Esophagus muscularis mucosa (tissue), 4 donors: Measurements from ENCODE around the gene CCDC169. TPM values are rescaled to one million over a fixed set of nuclear protein-coding genes. Genes with fewer than 3 reads are reported as not detected.
"Not testable (repeated sequence)": the region's sequence is repeated elsewhere in the genome, so short reads cannot be mapped to it uniquely, and the experiment has no call there.

Experiments
- DNase-seq: peaks from one replicate; pipeline ENCODE4 v3.0.0-alpha.2; 2017; ENCODE audit errors: extremely low spot score
- H3K27ac ChIP-seq, 4 donors: fragments of 200-600 bp; sonication (generic); replicated peaks in 1 of 4; 1 replicate in 3 of 4; 2 replicates in 1 of 4; pipeline ENCODE4 v1.5.1; 2016 to 2019; ENCODE audit warnings: mild to moderate bottlenecking in 1 of 4
- H3K27me3 ChIP-seq, 4 donors: fragments of 200-600 bp; sonication (generic); one replicate each; pipeline versions ENCODE4 v1.5.1 to v1.6.0; 2016 to 2019
- H3K36me3 ChIP-seq, 4 donors: fragments of 200-600 bp; sonication (generic); one replicate each; pipeline ENCODE4 v1.5.1; 2016 to 2019
- H3K4me1 ChIP-seq, 4 donors: fragments of 200-600 bp; sonication (generic); one replicate each; pipeline ENCODE4 v1.5.1; 2016 to 2019
- H3K4me3 ChIP-seq, 4 donors: fragments of 200-600 bp; sonication (generic); 1 replicate in 2 of 4; 2 replicates in 2 of 4; pipeline ENCODE4 v1.5.1; 2016 to 2019; ENCODE audit warnings: mild to moderate bottlenecking in 4 of 4, moderate library complexity in 1 of 4
- H3K9me3 ChIP-seq, 4 donors: fragments of 200-600 bp; sonication (generic); 1 replicate in 3 of 4; 2 replicates in 1 of 4; pipeline ENCODE4 v1.5.1; 2016 to 2019
- EP300 ChIP-seq: sonication (generic); formaldehyde crosslinking; IDR thresholded peaks from one replicate; pipeline ENCODE4 v1.6.1; 2017; ENCODE audit warnings: antibody characterized with exemption
- POLR2A ChIP-seq: fragments of 450-650 bp; IDR thresholded peaks from one replicate; pipeline ENCODE4 v1.6.1; 2017; ENCODE audit warnings: antibody characterized with exemption, moderate library complexity, mild to moderate bottlenecking, low read depth
- POLR2AphosphoS5 ChIP-seq, 2 donors: sonication (generic); formaldehyde crosslinking; IDR thresholded peaks; one replicate each; pipeline ENCODE4 v1.6.1; 2017; ENCODE audit warnings: antibody characterized with exemption in 2 of 2
- WGBS: methylation state at CpG from one replicate; pipeline ENCODE4 v1.1.5; 2018; 5-methylcytosine and 5-hydroxymethylcytosine counted together
- intact Hi-C: fragments of 100-400 bp; cut with DNase I; formaldehyde crosslinking; loops from one replicate; pipeline ENCODE4 v1.15.1; 2023
- total RNA-seq, 4 donors: library from RNA; depleted of rRNA; stranded (reverse); fragments of >200 nt; gene quantifications; one replicate each; pipeline versions ENCODE4 v1.1.0 to v1.2.1, GENCODE V29; 2016
- TF ChIP-seq, protein P1 (sequence below), 3 experiments: fragments of 200-600 bp in 2 of 3; fragments of 450-650 bp in 1 of 3; sonication (generic) in 2 of 3; IDR thresholded peaks; one replicate each; pipeline ENCODE4 v1.5.1; 2017 to 2019; ENCODE audit warnings: antibody characterized with exemption in 3 of 3, mild to moderate bottlenecking in 2 of 3, moderate library complexity in 1 of 3

Gene CCDC169
- total RNA-seq, 4 donors from 2014 or later = 0.42 to 1.6 (median 0.84) TPM

DNA sequence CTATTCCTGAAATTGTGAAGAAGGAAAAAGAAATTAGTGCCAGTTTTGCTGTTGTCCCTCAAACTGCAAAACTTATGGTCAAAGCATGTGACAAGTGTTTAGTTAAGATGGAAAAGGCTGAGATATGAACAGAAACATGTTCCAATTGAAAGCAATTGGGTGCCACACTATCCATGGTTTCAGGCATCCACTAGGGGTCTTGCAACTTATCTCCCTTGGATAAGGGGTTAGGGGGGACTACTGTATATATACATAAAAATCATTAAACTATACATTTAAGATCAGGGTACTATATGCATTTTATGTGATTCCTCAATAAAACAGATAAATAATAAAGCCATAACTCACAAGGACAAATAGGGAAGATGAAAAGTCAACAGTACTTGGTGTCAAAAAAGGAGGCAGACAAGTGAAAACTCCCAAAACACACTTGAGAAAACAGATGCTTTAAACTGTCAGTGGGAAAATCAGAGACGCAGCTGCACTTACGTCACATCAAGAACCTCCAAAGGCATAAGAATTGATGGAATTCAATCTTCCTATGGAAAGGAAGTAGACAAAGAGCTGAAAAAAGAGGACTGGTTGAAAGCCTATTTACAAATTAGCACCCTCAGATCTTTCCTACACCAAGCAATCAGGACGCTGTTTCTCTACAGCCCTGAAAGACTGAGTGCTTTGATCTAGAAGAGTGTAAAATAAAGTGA, 40.5 kb upstream of the CCDC169 start:
- Histone ChIP-seq H3K4me1 (peaks cover 10 to 83% (median 68%) of the 10 kb centered on the region in 4 donors), H3K9me3 (no peaks in the 10 kb centered on the region), H3K27ac (no peak overlapping the region), H3K36me3 (peaks cover 0 to 13% (median 3%) of the 10 kb centered on the region in 4 donors), H3K27me3 (no peaks in the 10 kb centered on the region), H3K4me3 (no peak overlapping the region)
- WGBS = 77% methylated on average over 3 of the region's 3 CpGs
- TF ChIP-seq, protein P1, sequence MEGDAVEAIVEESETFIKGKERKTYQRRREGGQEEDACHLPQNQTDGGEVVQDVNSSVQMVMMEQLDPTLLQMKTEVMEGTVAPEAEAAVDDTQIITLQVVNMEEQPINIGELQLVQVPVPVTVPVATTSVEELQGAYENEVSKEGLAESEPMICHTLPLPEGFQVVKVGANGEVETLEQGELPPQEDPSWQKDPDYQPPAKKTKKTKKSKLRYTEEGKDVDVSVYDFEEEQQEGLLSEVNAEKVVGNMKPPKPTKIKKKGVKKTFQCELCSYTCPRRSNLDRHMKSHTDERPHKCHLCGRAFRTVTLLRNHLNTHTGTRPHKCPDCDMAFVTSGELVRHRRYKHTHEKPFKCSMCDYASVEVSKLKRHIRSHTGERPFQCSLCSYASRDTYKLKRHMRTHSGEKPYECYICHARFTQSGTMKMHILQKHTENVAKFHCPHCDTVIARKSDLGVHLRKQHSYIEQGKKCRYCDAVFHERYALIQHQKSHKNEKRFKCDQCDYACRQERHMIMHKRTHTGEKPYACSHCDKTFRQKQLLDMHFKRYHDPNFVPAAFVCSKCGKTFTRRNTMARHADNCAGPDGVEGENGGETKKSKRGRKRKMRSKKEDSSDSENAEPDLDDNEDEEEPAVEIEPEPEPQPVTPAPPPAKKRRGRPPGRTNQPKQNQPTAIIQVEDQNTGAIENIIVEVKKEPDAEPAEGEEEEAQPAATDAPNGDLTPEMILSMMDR (IDR thresholded peaks at IDR 0.05) = no peak
- TF ChIP-seq POLR2AphosphoS5 (IDR thresholded peaks at IDR 0.05) (no peak), EP300 (no peak), POLR2A (no peak)
- intact Hi-C loops = no loop called here
- no peak for DNase-seq

- DNase-seq = no peak
- no peak for TF ChIP-seq EP300
- no peak for TF ChIP-seq POLR2A
- TF ChIP-seq, protein P1 (IDR thresholded peaks at IDR 0.05) = no peak
- TF ChIP-seq POLR2AphosphoS5 (IDR thresholded peaks at IDR 0.05) = no peak
- Histone ChIP-seq H3K4me1 (peaks cover 8 to 67% (median 61%) of the 10 kb centered on the region in 4 donors), H3K27ac (no peak overlapping the region), H3K36me3 (peaks cover 16 to 46% (median 30%) of the 10 kb centered on the region in 4 donors), H3K27me3 (no peaks in the 10 kb centered on the region), H3K4me3 (no peak overlapping the region), H3K9me3 (no peaks in the 10 kb centered on the region)
- intact Hi-C loops = no loop called here
These were observed 35.4 kb upstream of the CCDC169 start for GRCh38 chr13:36332986-36333385.

DNA sequence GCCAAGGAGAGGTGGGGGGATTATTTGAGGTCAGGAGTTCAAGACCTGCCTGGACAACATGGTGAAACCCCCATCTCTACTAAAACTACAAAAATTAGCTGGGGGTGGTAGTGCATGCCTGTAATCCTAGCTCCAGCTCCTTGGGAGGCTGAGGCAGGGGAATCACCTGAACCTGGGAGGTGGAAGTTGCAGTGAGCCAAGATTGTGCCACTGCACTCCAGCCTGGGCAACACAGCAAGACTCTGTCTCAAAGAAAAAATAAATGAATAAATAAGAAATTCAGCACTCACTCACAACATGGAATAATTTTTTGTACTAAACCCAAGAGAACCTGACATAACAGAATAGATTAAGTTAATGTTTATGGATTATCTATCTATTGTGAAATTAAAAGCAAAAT, 34.6 kb upstream of the CCDC169 start:
- Histone ChIP-seq H3K36me3 (peaks cover 21 to 53% (median 35%) of the 10 kb centered on the region in 4 donors), H3K4me1 (peaks cover 8 to 65% (median 58%) of the 10 kb centered on the region in 4 donors)
- H3K9me3 ChIP-seq, DNase-seq, H3K4me3 ChIP-seq, intact Hi-C loops, H3K27ac ChIP-seq, H3K27me3 ChIP-seq: not testable (repeated sequence)

DNA sequence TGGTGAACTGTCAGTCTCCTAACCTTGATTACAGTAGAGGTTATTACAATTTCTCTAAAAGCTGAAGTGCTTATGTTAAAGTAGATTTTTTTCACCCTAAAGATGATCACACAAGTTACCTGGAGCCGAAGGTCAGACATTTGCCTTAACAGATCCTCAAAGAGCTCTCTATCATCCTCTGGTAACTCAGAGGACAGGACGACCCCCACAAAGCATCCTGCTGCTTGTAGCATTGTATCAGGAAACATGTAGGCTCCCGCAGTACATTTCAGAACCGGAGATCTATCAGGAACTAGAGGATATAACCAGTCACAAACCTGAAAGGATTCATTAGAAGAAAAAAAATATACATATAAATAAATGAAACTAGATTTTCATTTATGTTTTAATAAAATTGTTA, 33.7 kb upstream of the CCDC169 start:
- Histone ChIP-seq H3K27ac (no peak overlapping the region), H3K27me3 (no peaks in the 10 kb centered on the region), H3K4me1 (peaks cover 8 to 58% (median 52%) of the 10 kb centered on the region in 4 donors), H3K4me3 (no peak overlapping the region), H3K9me3 (no peaks in the 10 kb centered on the region), H3K36me3 (peaks cover 27 to 63% (median 41%) of the 10 kb centered on the region in 4 donors)
- intact Hi-C loops = no loop called here
- WGBS = 83% methylated on average over 4 of the region's 4 CpGs
- TF ChIP-seq EP300 = no peak
- TF ChIP-seq POLR2AphosphoS5 (IDR thresholded peaks at IDR 0.05) = no peak
- TF ChIP-seq, protein P1 (IDR thresholded peaks at IDR 0.05) = no peak
- TF ChIP-seq POLR2A = no peak
- no peak for DNase-seq

- intact Hi-C loops = no loop called here
These were observed 31.7 kb upstream of the CCDC169 start for GRCh38 chr13:36329361-36329760.

More at GRCh38 chr13:36329361-36329760, 31.7 kb upstream of the CCDC169 start:
- no peak for TF ChIP-seq POLR2AphosphoS5 (IDR thresholded peaks at IDR 0.05)
- no peak for TF ChIP-seq EP300
- TF ChIP-seq, protein P1 (IDR thresholded peaks at IDR 0.05) = no peak
- no peak for TF ChIP-seq POLR2A
- no peaks in the 10 kb centered on the region for H3K27me3 ChIP-seq
- H3K27ac ChIP-seq = no peak overlapping the region
- no peak for DNase-seq
- WGBS = 62% methylated on average over 4 of the region's 4 CpGs
- peaks cover 38 to 73% (median 57%) of the 10 kb centered on the region in 4 donors for H3K36me3 ChIP-seq
- peaks cover 8 to 45% (median 35%) of the 10 kb centered on the region in 4 donors for H3K4me1 ChIP-seq
- H3K4me3 ChIP-seq = no peak overlapping the region
- no peaks in the 10 kb centered on the region for H3K9me3 ChIP-seq
